ENCODE data around the gene CCDC116.

DNA sequence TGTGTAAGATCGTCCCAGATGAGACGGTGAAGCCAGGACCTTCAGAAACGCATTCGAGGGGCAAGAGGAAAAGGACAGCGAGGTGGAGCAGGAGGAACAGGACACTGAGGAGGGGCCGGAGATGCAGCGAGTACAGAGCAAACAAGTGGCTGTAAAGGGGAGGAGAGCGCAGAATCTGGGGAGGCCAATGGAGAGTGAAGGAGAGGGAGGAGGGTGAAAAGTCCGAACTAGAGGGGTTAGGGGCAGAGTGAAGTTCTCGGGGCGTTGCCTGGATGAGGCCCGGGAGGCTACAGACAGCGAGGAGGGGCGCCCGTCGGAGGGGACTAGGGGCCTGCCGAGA, 24.4 kb downstream of the CCDC116 start:
- no peak for TF ChIP-seq POLR2A (IDR thresholded peaks at IDR 0.05; ENCODE audit: extremely low read depth, insufficient read length)
- TF ChIP-seq, protein P1, sequence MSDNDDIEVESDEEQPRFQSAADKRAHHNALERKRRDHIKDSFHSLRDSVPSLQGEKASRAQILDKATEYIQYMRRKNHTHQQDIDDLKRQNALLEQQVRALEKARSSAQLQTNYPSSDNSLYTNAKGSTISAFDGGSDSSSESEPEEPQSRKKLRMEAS (IDR thresholded peaks at IDR 0.05; ENCODE audit: low read depth, low read length), result no peak
- TF ChIP-seq, protein P2, sequence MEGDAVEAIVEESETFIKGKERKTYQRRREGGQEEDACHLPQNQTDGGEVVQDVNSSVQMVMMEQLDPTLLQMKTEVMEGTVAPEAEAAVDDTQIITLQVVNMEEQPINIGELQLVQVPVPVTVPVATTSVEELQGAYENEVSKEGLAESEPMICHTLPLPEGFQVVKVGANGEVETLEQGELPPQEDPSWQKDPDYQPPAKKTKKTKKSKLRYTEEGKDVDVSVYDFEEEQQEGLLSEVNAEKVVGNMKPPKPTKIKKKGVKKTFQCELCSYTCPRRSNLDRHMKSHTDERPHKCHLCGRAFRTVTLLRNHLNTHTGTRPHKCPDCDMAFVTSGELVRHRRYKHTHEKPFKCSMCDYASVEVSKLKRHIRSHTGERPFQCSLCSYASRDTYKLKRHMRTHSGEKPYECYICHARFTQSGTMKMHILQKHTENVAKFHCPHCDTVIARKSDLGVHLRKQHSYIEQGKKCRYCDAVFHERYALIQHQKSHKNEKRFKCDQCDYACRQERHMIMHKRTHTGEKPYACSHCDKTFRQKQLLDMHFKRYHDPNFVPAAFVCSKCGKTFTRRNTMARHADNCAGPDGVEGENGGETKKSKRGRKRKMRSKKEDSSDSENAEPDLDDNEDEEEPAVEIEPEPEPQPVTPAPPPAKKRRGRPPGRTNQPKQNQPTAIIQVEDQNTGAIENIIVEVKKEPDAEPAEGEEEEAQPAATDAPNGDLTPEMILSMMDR (IDR thresholded peaks at IDR 0.05; ENCODE audit: low read depth, low read length), result no peak

Data from NB4 (cell line).